Adrenal gland (tissue), 12 donors: Measurements from ENCODE around the gene HORMAD2. TPM values are rescaled to one million over a fixed set of nuclear protein-coding genes. Genes with fewer than 3 reads are reported as not detected.

Source experiments
- DNase-seq, 7 donors: peaks; one replicate each; pipeline ENCODE4 v3.0.0-alpha.2; 2019 to 2020
- H3K27ac ChIP-seq, 5 donors: fragments of 200-600 bp; sonication (generic) in 4 of 5; 1 replicate in 3 of 5; 2 replicates in 2 of 5; pipeline versions ENCODE4 v1.5.1 to v1.8.0; 2016 to 2020; ENCODE audit warnings: mild to moderate bottlenecking in 1 of 5
- H3K27me3 ChIP-seq: fragments of 200-600 bp; 2 replicates; pipeline ENCODE4 v1.8.0; 2021
- H3K36me3 ChIP-seq, 2 donors: fragments of 200-600 bp; replicated peaks in 1 of 2; 1 replicate in 1 of 2; 2 replicates in 1 of 2; pipeline versions ENCODE4 v1.5.1 to v1.8.0; 2018 to 2022
- H3K4me1 ChIP-seq, 2 donors: fragments of 200-600 bp; replicated peaks in 1 of 2; 1 replicate in 1 of 2; 2 replicates in 1 of 2; pipeline versions ENCODE4 v1.5.1 to v1.8.0; 2018 to 2021
- H3K4me3 ChIP-seq, 4 donors: fragments of 200-600 bp; sonication (generic) in 3 of 4; one replicate each; pipeline ENCODE4 v1.5.1; 2016 to 2018
- H3K9me3 ChIP-seq, 3 donors: fragments of 200-600 bp; sonication (generic) in 1 of 3; replicated peaks in 1 of 3; 1 replicate in 2 of 3; 2 replicates in 1 of 3; pipeline versions ENCODE4 v1.5.1 to v1.8.0; 2016 to 2021
- POLR2A ChIP-seq, 2 donors: fragments of 450-650 bp; IDR thresholded peaks; one replicate each; pipeline ENCODE4 v1.6.1; 2017; ENCODE audit warnings: antibody characterized with exemption in 2 of 2, mild to moderate bottlenecking in 2 of 2, moderate library complexity in 1 of 2
- WGBS, 4 donors: extraction: QIAGEN DNeasy Blood & Tissue Kit in 2 of 4; methylation state at CpG; one replicate each; pipeline versions ENCODE4 v1.1.5 to v1.1.7; 2013 to 2017; 5-methylcytosine and 5-hydroxymethylcytosine counted together
- intact Hi-C, 2 donors: fragments of 100-400 bp; cut with DNase I; formaldehyde crosslinking; loops; one replicate each; pipeline versions ENCODE4 v1.14.1 to v1.15.0; 2022 to 2023
- polyA plus RNA-seq, 3 donors: library from polyadenylated mRNA; stranded (reverse); fragments of 200-250 nt in 2 of 3; fragments of 350-450 nt in 1 of 3; fragmentation: Illumina TruSeq in 1 of 3; extraction: RNeasy Lipid Tissue Mini Kit (QIAGEN cat#74804) in 1 of 3; gene quantifications; one replicate each; pipeline ENCODE4 v1.2.3, GENCODE V29; 2013 to 2014
- total RNA-seq, 9 donors: library from RNA; depleted of rRNA in 4 of 9; stranded (reverse); fragments of >200 nt in 4 of 9; fragments of 120-200 nt in 1 of 9; fragmentation: NEBNext Ultra II Directional in 1 of 9; extraction: Animal tissue kit (Norgen Biotek cat#: 25700) in 1 of 9; gene quantifications; one replicate each; pipeline versions ENCODE4 v1.1.0 to v1.2.4, GENCODE V29; 2013 to 2023
- TF ChIP-seq, protein P1 (sequence below), 6 experiments: fragments of 450-650 bp in 4 of 6; fragments of 200-600 bp in 2 of 6; sonication (generic) in 1 of 6; IDR thresholded peaks; 1 replicate in 5 of 6; 2 replicates in 1 of 6; pipeline versions ENCODE4 v1.5.1 to v1.8.0; 2016 to 2021; ENCODE audit warnings: antibody characterized with exemption in 6 of 6, mild to moderate bottlenecking in 2 of 6, moderate library complexity in 1 of 6
- donor health status: healthy with polysubstance abuse.
- donor health status: Bipolar disorder and iron deficiency.
- donor health status: DM: yes; HTN: yes; CAD: no.
- donor health status: DM: no; HTN: no; CAD: no.
- donor health status: DM: no; HTN: no; CAD: no.
- donor health status: DM: yes; HTN: yes; CAD: no.

Gene HORMAD2
- total and polyA plus RNA-seq, 12 donors: not detected

DNA sequence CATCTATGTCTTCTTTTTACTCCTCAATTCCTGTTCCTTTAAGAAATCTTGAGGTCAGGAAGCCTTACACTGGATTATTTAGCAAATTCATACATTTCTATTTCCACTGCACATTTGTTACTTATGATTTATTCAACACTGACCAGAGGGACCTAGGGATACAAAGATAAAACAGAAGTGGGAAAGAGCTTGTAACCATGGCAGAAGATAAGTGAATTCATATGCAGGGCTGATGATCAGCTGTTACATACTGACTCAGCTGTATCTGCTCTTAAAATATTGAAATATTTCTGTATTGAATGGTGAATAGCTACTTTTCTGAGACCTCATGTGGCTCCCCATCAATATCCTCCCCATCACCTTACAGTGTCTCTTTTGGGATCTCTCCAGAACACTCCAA is 25.2 kb downstream of the HORMAD2 start:
- Histone ChIP-seq H3K9me3 (no peaks in the 10 kb centered on the region), H3K4me3 (no peak overlapping the region), H3K36me3 (no peaks in the 10 kb centered on the region), H3K4me1 (no peaks in the 10 kb centered on the region), H3K27me3 (no peaks in the 10 kb centered on the region), H3K27ac (no peak overlapping the region)
- no peak for DNase-seq
- intact Hi-C loops: loop anchor here (5.0 to 10.0 kb wide), 2 partner anchors 279 to 282 kb away; partner anchors contain the start of gene RNF215 (in 2 of the 2)
- TF ChIP-seq, protein P1, sequence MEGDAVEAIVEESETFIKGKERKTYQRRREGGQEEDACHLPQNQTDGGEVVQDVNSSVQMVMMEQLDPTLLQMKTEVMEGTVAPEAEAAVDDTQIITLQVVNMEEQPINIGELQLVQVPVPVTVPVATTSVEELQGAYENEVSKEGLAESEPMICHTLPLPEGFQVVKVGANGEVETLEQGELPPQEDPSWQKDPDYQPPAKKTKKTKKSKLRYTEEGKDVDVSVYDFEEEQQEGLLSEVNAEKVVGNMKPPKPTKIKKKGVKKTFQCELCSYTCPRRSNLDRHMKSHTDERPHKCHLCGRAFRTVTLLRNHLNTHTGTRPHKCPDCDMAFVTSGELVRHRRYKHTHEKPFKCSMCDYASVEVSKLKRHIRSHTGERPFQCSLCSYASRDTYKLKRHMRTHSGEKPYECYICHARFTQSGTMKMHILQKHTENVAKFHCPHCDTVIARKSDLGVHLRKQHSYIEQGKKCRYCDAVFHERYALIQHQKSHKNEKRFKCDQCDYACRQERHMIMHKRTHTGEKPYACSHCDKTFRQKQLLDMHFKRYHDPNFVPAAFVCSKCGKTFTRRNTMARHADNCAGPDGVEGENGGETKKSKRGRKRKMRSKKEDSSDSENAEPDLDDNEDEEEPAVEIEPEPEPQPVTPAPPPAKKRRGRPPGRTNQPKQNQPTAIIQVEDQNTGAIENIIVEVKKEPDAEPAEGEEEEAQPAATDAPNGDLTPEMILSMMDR (IDR thresholded peaks at IDR 0.05): no peak
- TF ChIP-seq POLR2A (IDR thresholded peaks at IDR 0.05): no peak

DNA sequence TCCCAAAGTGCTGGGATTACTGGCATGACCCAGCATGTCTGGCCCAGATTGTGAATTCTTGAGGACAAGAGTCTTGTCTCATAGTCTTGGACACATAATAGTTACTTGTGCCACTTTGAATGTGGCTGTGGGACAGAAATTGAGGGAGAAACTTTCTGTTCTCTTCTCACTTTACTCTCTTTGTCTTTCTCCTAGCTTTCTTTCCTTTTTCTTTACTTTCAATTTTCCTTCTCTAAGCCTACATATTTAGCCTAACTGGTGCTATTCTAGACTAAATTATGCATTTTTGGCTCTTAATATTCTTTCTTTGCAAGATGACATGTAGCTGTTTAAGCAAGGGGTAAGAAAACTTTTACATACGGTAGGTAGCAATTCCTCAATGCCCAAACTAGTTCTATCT is 33.2 kb downstream of the HORMAD2 start:
- Histone ChIP-seq H3K27ac (no peak overlapping the region), H3K36me3 (no peaks in the 10 kb centered on the region), H3K4me3 (no peak overlapping the region), H3K4me1 (no peaks in the 10 kb centered on the region), H3K9me3 (no peaks in the 10 kb centered on the region), H3K27me3 (peaks cover 4% of the 10 kb centered on the region)
- no peak for TF ChIP-seq POLR2A (IDR thresholded peaks at IDR 0.05)
- TF ChIP-seq, protein P1 (IDR thresholded peaks at IDR 0.05): no peak
- intact Hi-C loops: no loop called here
- no peak for DNase-seq
- WGBS, 4 donors: 75 to 82% (median 80%) methylated on average over 1 of the region's 1 CpG

DNA sequence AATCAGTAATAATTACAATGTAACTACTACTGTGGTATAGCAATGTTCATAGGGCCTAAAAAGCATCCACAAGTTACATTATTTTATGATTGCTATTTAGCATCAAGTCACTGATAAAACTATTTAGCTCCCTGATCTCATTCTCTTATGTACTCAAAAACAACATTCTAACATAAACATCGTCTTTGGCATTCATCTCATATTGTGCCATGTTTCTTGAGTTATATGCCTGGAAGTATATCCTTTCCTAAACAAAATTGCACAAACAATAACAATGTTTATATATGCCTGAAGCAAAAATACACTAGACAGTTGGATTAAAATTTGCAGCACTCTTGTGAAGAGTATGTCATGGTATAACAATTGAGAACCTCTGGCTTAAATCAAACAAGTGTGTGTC is 34.1 kb downstream of the HORMAD2 start:
- H3K27me3 ChIP-seq: peaks cover 4% of the 10 kb centered on the region
- intact Hi-C loops: no loop called here
- H3K9me3 ChIP-seq: no peaks in the 10 kb centered on the region
- no peaks in the 10 kb centered on the region for H3K36me3 ChIP-seq
- no peak overlapping the region for H3K27ac ChIP-seq
- no peak overlapping the region for H3K4me3 ChIP-seq
- no peaks in the 10 kb centered on the region for H3K4me1 ChIP-seq
- no peak for DNase-seq
- WGBS, 4 donors: 71 to 89% (median 82%) methylated on average over 1 of the region's 1 CpG
- TF ChIP-seq, protein P1 (IDR thresholded peaks at IDR 0.05): no peak
- no peak for TF ChIP-seq POLR2A (IDR thresholded peaks at IDR 0.05)

DNA sequence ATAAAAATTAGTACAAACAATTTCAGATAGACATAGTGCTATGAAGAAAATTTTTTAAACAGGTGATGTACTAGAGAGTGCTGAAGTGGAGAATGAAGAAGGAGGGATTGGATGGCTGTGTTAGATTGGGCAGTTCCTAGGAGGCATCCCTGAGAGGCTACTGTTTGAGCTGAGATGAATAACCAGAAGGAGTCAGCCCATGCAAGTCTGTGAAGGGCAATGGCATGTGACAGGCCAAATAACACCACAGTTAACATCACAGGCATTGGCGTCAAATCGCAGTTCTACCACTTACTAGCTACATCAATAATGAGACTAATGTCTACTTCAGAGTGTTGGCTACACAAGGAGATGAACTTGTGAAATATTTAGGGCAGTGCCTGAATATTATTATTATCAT is 35.4 kb downstream of the HORMAD2 start:
- intact Hi-C loops: no loop called here
- TF ChIP-seq, protein P1 (IDR thresholded peaks at IDR 0.05): no peak
- no peak for TF ChIP-seq POLR2A (IDR thresholded peaks at IDR 0.05)
- H3K4me1 ChIP-seq: no peaks in the 10 kb centered on the region
- 95 to 100% (median 96%) methylated on average over 2 of the region's 2 CpGs for WGBS, 4 donors
- no peaks in the 10 kb centered on the region for H3K9me3 ChIP-seq
- H3K36me3 ChIP-seq: no peaks in the 10 kb centered on the region
- H3K27me3 ChIP-seq: peaks cover 11% of the 10 kb centered on the region
- H3K4me3 ChIP-seq: no peak overlapping the region
- DNase-seq: no peak
- H3K27ac ChIP-seq: no peak overlapping the region
